HG03103 (cell line): ENCODE measurements around the gene PRADC1.

Experiments
- ATAC-seq: cut with Tn5 transposase; IDR thresholded peaks from one replicate; pipeline ENCODE4 v1.9.1; 2021; ENCODE audit warnings: low read depth; ENCODE audit not compliant: unreplicated experiment

The PRADC1 gene

GRCh38 chr2:73259276-73259675 lies 26.2 kb upstream of the PRADC1 start:
- ATAC-seq = no peak

- no peak for ATAC-seq
Observed at GRCh38 chr2:73258913-73259215, 25.8 kb upstream of the PRADC1 start.

- ATAC-seq = no peak
Observed at GRCh38 chr2:73258186-73258912, 25.3 kb upstream of the PRADC1 start.

GRCh38 chr2:73257425-73258125 lies 24.5 kb upstream of the PRADC1 start:
- ATAC-seq = no peak

GRCh38 chr2:73257021-73257420 lies 24.0 kb upstream of the PRADC1 start:
- ATAC-seq = no peak

GRCh38 chr2:73256618-73256922 lies 23.5 kb upstream of the PRADC1 start:
- no peak for ATAC-seq

GRCh38 chr2:73255907-73256617 lies 23.0 kb upstream of the PRADC1 start:
- no peak for ATAC-seq

GRCh38 chr2:73255007-73255644 lies 22.1 kb upstream of the PRADC1 start:
- no peak for ATAC-seq

GRCh38 chr2:73254343-73255006 lies 21.4 kb upstream of the PRADC1 start:
- no peak for ATAC-seq

- no peak for ATAC-seq
Observed at GRCh38 chr2:73253901-73254300, 20.9 kb upstream of the PRADC1 start.

- no peak for ATAC-seq
Observed at GRCh38 chr2:73253400-73253799, 20.4 kb upstream of the PRADC1 start.

- no peak for ATAC-seq
Observed at GRCh38 chr2:73252238-73253027, 19.4 kb upstream of the PRADC1 start.

GRCh38 chr2:73250872-73251846 lies 18.1 kb upstream of the PRADC1 start:
- ATAC-seq = no peak

GRCh38 chr2:73249636-73250035 lies 16.6 kb upstream of the PRADC1 start:
- ATAC-seq = no peak

GRCh38 chr2:73246850-73247249 lies 13.8 kb upstream of the PRADC1 start:
- no peak for ATAC-seq

- no peak for ATAC-seq
Observed at GRCh38 chr2:73244580-73244979, 11.5 kb upstream of the PRADC1 start.

GRCh38 chr2:73243884-73244570 lies 11.0 kb upstream of the PRADC1 start:
- ATAC-seq = no peak

GRCh38 chr2:73239776-73240175 lies 6.7 kb upstream of the PRADC1 start:
- ATAC-seq = no peak
